ENCODE data around the gene FTMT. TPM values are rescaled to one million over a fixed set of nuclear protein-coding genes. Genes with fewer than 3 reads are reported as not detected.

FTMT gene
- total and polyA plus RNA-seq, 9 of the 15 experiments (the other 6 are each of a cell fraction or from before 2014, with no cell fraction given), result not detected

DNA sequence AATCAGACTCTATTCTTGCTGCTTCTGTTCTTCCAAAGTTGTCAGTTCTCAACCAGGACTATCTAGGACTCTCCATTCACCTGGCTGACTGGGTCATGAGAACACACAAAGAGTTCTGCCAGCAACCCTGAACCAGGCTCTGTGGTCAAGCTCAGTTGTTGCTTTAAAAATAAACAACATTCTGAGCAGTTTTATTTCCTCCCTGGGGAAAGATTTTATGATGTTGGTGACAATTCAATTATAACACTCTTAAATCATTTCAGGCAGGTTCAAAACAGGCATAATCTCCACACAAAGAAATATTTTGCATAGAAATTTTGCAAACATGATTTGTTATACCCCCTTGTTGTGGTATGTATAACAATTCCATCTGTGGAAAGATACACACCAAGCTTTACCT lies 36.0 kb downstream of the FTMT start (continued):
- no peak for TF ChIP-seq BCLAF1 (IDR thresholded peaks at IDR 0.05; ENCODE audit: borderline replicate concordance in 1 of 2, control insufficient read depth in 1 of 2, low read depth in 2 of 2, low read length in 1 of 2)
- no peak for TF ChIP-seq TFE3 (CRISPR knock-in tag; IDR thresholded peaks at IDR 0.05)
- TF ChIP-seq OTX1 (CRISPR knock-in tag; IDR thresholded peaks at IDR 0.05), result no peak
- no peak for TF ChIP-seq DEAF1 (CRISPR knock-in tag; IDR thresholded peaks at IDR 0.05)
- TF ChIP-seq, protein P1, sequence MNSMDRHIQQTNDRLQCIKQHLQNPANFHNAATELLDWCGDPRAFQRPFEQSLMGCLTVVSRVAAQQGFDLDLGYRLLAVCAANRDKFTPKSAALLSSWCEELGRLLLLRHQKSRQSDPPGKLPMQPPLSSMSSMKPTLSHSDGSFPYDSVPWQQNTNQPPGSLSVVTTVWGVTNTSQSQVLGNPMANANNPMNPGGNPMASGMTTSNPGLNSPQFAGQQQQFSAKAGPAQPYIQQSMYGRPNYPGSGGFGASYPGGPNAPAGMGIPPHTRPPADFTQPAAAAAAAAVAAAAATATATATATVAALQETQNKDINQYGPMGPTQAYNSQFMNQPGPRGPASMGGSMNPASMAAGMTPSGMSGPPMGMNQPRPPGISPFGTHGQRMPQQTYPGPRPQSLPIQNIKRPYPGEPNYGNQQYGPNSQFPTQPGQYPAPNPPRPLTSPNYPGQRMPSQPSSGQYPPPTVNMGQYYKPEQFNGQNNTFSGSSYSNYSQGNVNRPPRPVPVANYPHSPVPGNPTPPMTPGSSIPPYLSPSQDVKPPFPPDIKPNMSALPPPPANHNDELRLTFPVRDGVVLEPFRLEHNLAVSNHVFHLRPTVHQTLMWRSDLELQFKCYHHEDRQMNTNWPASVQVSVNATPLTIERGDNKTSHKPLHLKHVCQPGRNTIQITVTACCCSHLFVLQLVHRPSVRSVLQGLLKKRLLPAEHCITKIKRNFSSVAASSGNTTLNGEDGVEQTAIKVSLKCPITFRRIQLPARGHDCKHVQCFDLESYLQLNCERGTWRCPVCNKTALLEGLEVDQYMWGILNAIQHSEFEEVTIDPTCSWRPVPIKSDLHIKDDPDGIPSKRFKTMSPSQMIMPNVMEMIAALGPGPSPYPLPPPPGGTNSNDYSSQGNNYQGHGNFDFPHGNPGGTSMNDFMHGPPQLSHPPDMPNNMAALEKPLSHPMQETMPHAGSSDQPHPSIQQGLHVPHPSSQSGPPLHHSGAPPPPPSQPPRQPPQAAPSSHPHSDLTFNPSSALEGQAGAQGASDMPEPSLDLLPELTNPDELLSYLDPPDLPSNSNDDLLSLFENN (IDR thresholded peaks at IDR 0.05; ENCODE audit: low read depth in 2 of 2, low read length in 2 of 2), result no peak
